ENCODE measurements around the gene ADAMTS8. TPM values are rescaled to one million over a fixed set of nuclear protein-coding genes. Genes with fewer than 3 reads are reported as not detected.

ADAMTS8 gene
- total RNA-seq, 1 experiment from 2014 or later, result not detected

DNA sequence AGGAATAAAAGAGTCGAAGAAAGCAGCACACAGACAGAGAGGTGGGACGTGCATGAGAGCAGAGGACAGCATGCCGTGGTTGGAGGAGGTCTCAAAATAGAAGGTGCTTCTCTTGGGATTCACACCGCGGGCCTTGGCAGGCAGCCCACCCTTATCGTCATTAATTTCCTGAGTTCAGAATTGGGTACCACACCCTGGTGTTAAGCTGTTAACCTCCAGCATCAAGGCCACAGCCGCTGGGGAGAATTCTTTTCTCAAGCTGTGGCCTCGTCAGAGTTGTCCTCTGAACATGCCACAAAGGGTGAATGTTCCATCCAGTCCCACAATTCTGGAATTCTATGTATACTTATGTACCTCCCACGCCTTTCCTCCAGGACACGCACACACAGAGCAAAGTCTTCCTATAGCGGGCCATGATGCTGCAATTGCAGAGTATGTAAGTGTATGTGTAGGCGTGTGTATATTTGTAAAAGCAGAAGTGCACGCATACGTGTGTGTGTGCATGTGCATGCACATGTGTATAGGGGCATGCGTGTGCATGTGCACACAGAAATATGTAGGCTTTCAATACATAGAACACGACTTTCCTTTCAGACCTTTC lies 39.0 kb downstream of the ADAMTS8 start:
- DNase-seq, result no peak
- intact Hi-C loops (cut with micrococcal nuclease; ENCODE audit: unreplicated experiment), result loop anchor here (10.0 kb wide), 1 partner anchor 75 kb away; the partner anchor contains the start of gene ZBTB44
- H3K9me3 Mint-ChIP-seq (ENCODE audit: low read depth, unreplicated experiment), result no peaks in the 10 kb centered on the region
- CTCF ChIA-PET, result interaction anchor here (1.0 to 1.6 kb wide), 2 partner anchors 37 to 42 kb away, joined by 3 to 6 read pairs; no protein-coding TSS in a partner anchor
- TF ChIP-seq, protein P1, sequence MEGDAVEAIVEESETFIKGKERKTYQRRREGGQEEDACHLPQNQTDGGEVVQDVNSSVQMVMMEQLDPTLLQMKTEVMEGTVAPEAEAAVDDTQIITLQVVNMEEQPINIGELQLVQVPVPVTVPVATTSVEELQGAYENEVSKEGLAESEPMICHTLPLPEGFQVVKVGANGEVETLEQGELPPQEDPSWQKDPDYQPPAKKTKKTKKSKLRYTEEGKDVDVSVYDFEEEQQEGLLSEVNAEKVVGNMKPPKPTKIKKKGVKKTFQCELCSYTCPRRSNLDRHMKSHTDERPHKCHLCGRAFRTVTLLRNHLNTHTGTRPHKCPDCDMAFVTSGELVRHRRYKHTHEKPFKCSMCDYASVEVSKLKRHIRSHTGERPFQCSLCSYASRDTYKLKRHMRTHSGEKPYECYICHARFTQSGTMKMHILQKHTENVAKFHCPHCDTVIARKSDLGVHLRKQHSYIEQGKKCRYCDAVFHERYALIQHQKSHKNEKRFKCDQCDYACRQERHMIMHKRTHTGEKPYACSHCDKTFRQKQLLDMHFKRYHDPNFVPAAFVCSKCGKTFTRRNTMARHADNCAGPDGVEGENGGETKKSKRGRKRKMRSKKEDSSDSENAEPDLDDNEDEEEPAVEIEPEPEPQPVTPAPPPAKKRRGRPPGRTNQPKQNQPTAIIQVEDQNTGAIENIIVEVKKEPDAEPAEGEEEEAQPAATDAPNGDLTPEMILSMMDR (IDR thresholded peaks at IDR 0.05; ENCODE audit: unreplicated experiment), result no peak
- peaks cover 30% of the 10 kb centered on the region for H3K27me3 Mint-ChIP-seq (ENCODE audit: unreplicated experiment)
- no peak overlapping the region for H3K4me3 Mint-ChIP-seq (ENCODE audit: low read depth, unreplicated experiment)
- H3K36me3 Mint-ChIP-seq (ENCODE audit: insufficient read depth, unreplicated experiment), result no peaks in the 10 kb centered on the region
- peaks cover 10% of the 10 kb centered on the region for H3K4me1 Mint-ChIP-seq (ENCODE audit: low read depth, unreplicated experiment)
- BruUV-seq (replicated peaks), result no TSS peak
- H3K27ac Mint-ChIP-seq (ENCODE audit: unreplicated experiment), result no peak overlapping the region

DNA sequence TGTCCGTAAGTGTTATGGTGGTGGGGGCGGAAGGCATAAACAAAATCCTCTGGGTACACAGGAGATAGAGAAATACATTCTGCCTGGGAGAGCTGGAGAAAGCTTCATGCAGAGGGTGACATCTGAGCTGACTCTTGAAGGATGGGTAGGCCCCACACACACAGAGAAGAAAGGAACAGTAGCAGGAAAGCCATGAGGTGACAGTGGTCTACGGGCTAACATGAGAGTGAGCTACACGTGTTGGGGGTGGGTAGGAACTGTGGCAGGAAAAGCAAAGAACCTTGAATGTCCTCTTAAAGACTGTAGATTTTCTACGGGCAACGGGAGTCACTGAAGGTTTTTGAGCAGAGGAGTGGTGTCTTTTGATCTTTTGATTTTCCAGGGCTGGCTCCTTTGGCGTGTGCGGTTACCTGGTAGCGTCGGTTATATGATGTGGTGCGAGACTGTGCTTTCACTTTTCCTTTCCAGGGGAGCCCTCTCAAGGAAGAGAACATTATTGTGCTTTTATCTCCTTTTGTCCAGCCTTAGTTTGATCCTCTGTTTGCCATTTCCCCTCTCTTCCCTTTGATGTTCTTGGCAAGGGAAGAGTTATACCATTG lies 39.7 kb downstream of the ADAMTS8 start:
- TF ChIP-seq, protein P1 (IDR thresholded peaks at IDR 0.05; ENCODE audit: unreplicated experiment), result no peak
- Mint-ChIP-seq H3K27ac (ENCODE audit: unreplicated experiment) (no peak overlapping the region), H3K4me1 (ENCODE audit: low read depth, unreplicated experiment) (peaks cover 10% of the 10 kb centered on the region), H3K27me3 (ENCODE audit: unreplicated experiment) (peaks cover 23% of the 10 kb centered on the region), H3K4me3 (ENCODE audit: low read depth, unreplicated experiment) (no peak overlapping the region), H3K9me3 (ENCODE audit: low read depth, unreplicated experiment) (no peaks in the 10 kb centered on the region), H3K36me3 (ENCODE audit: insufficient read depth, unreplicated experiment) (no peaks in the 10 kb centered on the region)
- no peak for DNase-seq
- no TSS peak for BruUV-seq (replicated peaks)
- intact Hi-C loops (cut with micrococcal nuclease; ENCODE audit: unreplicated experiment), result loop anchor here (10.0 kb wide), 1 partner anchor 74 kb away; the partner anchor contains the start of gene ZBTB44
- CTCF ChIA-PET, result no interaction called here

DNA sequence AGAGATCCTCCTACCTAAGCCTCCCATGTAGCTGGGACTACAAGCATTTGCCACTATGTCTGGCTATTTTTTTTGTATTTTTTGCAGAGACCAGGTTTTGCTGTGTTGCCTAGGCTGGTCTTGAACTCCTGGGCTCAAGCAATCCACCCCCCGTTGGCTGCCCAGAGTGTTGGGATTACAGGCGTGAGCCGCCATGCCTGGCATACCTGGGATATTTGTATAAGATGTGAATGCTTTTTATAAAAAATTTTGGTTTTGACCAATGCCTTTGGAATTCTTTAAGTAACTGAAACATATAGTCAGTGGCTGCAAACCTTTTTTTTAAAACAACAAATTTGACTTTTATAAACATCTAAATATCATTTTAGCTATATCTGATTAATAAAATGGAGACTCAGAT lies 42.4 kb downstream of the ADAMTS8 start:
- TF ChIP-seq, protein P1 (IDR thresholded peaks at IDR 0.05; ENCODE audit: unreplicated experiment), result no peak
- Mint-ChIP-seq H3K27ac (ENCODE audit: unreplicated experiment) (no peak overlapping the region), H3K9me3 (ENCODE audit: low read depth, unreplicated experiment) (no peaks in the 10 kb centered on the region), H3K27me3 (ENCODE audit: unreplicated experiment) (no peaks in the 10 kb centered on the region), H3K4me1 (ENCODE audit: low read depth, unreplicated experiment) (peaks cover 10% of the 10 kb centered on the region), H3K4me3 (ENCODE audit: low read depth, unreplicated experiment) (no peak overlapping the region), H3K36me3 (ENCODE audit: insufficient read depth, unreplicated experiment) (no peaks in the 10 kb centered on the region)
- no TSS peak for BruUV-seq (replicated peaks)
- no peak for DNase-seq
- CTCF ChIA-PET, result no interaction called here
- intact Hi-C loops (cut with micrococcal nuclease; ENCODE audit: unreplicated experiment), result loop anchor here (10.0 kb wide), 1 partner anchor 71 kb away; the partner anchor contains the start of gene ZBTB44

DNA sequence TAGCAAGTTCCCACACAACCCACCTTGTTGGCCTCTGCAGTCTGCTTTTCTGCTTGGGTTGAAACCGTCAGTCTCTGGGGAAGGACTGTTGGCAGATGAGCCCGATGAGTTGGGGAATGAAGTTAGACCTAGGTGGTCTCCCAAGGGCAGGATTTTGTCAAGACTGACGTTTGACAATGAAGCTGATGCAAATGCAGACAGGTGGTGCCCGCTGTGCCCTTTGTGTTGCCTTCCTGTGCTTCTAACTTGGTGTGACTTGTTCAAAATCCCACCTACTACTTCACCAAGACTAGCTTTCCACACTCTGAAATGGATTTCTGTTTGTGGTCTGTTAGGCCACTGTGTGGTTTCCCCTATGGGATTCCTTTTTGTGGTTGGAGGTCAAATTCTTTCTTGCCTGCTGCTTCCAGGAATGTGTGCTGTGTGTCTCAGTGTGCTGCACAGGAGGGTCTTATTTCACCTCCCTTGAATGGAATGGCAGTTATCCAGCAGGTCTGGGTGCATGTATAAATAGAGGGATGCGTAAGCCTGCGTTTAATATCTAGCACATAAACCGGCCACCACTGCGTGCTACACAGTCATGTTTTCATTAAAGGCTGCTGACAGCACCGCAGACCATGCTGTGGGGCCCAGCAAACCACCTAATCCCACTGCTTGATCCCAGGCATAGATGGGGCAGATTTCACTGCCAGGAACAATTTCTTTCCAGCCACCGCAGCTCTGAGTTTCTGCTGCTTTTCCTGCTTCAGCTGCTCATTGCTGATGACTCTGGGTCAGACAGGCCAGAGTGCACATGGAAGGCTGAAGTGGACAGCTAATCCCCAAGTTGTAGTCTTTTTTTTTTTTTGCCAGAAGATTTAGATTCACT lies 44.8 kb downstream of the ADAMTS8 start:
- no peaks in the 10 kb centered on the region for H3K27me3 Mint-ChIP-seq (ENCODE audit: unreplicated experiment)
- TF ChIP-seq, protein P1 (IDR thresholded peaks at IDR 0.05; ENCODE audit: unreplicated experiment), result no peak
- H3K27ac Mint-ChIP-seq (ENCODE audit: unreplicated experiment), result no peak overlapping the region
- CTCF ChIA-PET, result no interaction called here
- H3K4me3 Mint-ChIP-seq (ENCODE audit: low read depth, unreplicated experiment), result no peak overlapping the region
- H3K9me3 Mint-ChIP-seq (ENCODE audit: low read depth, unreplicated experiment), result no peaks in the 10 kb centered on the region
- peak; percentile 14 for DNase-seq
- H3K4me1 Mint-ChIP-seq (ENCODE audit: low read depth, unreplicated experiment), result no peaks in the 10 kb centered on the region
- no peaks in the 10 kb centered on the region for H3K36me3 Mint-ChIP-seq (ENCODE audit: insufficient read depth, unreplicated experiment)
- BruUV-seq (replicated peaks), result no TSS peak
- intact Hi-C loops (cut with micrococcal nuclease; ENCODE audit: unreplicated experiment), result loop anchor here (10.0 kb wide), 1 partner anchor 69 kb away; the partner anchor contains the start of gene ZBTB44

All from Calu3 (cell line).